ENCODE results near the gene LRP2.

- TF ChIP-seq CTCF (IDR thresholded peaks at IDR 0.05): no peak
- no peak for TF ChIP-seq ZFX (IDR thresholded peaks at IDR 0.05; ENCODE audit: borderline replicate concordance)
Observed at GRCh38 chr2:169160926-169161481, 201.3 kb downstream of the LRP2 start.

All from 22Rv1 (cell line).